Measurements from ENCODE around the gene CFAP61. TPM values are rescaled to one million over a fixed set of nuclear protein-coding genes. Genes with fewer than 3 reads are reported as not detected.

The CFAP61 gene
- total RNA-seq, 4 donors from 2014 or later = 0.38 TPM; not detected in 3

- no peaks in the 10 kb centered on the region for H3K9me3 ChIP-seq
- no peak overlapping the region for H3K4me3 ChIP-seq
- H3K27me3 ChIP-seq = no peaks in the 10 kb centered on the region
- 67 to 71% methylated on average over 4 of the region's 4 CpGs for WGBS, 2 donors
- no peak for DNase-seq
- H3K27ac ChIP-seq = no peak overlapping the region
- no peaks in the 10 kb centered on the region for H3K36me3 ChIP-seq
- H3K4me1 ChIP-seq = no peaks in the 10 kb centered on the region
- TF ChIP-seq, protein P1, sequence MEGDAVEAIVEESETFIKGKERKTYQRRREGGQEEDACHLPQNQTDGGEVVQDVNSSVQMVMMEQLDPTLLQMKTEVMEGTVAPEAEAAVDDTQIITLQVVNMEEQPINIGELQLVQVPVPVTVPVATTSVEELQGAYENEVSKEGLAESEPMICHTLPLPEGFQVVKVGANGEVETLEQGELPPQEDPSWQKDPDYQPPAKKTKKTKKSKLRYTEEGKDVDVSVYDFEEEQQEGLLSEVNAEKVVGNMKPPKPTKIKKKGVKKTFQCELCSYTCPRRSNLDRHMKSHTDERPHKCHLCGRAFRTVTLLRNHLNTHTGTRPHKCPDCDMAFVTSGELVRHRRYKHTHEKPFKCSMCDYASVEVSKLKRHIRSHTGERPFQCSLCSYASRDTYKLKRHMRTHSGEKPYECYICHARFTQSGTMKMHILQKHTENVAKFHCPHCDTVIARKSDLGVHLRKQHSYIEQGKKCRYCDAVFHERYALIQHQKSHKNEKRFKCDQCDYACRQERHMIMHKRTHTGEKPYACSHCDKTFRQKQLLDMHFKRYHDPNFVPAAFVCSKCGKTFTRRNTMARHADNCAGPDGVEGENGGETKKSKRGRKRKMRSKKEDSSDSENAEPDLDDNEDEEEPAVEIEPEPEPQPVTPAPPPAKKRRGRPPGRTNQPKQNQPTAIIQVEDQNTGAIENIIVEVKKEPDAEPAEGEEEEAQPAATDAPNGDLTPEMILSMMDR (IDR thresholded peaks at IDR 0.05) = no peak
- no peak for TF ChIP-seq POLR2A (IDR thresholded peaks at IDR 0.05)
- intact Hi-C loops (cut with DNase I) = no loop called here
Measured at GRCh38 chr20:20266552-20266951, 214.2 kb downstream of the CFAP61 start.

GRCh38 chr20:20267685-20268370 lies 215.5 kb downstream of the CFAP61 start:
- Histone ChIP-seq H3K27ac (peak overlapping the region in 1 of 4 donors; percentile 17), H3K9me3 (no peaks in the 10 kb centered on the region), H3K4me1 (no peaks in the 10 kb centered on the region), H3K36me3 (no peaks in the 10 kb centered on the region), H3K4me3 (no peak overlapping the region), H3K27me3 (no peaks in the 10 kb centered on the region)
- intact Hi-C loops (cut with DNase I) = no loop called here
- WGBS, 2 donors = 62 to 70% methylated on average over 13 of the region's 13 CpGs
- no peak for DNase-seq
- TF ChIP-seq, protein P1 (IDR thresholded peaks at IDR 0.05) = no peak
- no peak for TF ChIP-seq POLR2A (IDR thresholded peaks at IDR 0.05)

DNA sequence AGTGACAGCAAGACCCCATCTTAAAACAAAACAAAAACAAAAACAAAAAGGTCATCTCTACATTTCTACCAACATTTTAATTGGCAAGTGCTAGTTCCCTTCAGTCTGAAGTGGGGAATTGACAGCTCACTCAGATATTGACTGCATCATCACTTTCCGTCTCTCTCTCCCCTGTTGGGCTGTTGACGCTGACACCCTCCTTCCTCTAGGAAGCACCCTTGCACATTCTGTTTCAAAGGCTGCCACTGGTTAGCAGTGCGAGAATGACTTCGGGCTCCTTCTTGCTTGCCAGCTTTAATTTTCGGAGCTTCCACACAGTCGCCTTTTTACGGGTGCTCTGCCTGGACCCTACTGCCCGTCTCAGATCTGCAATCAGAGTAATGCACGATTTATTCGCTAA lies 218.9 kb downstream of the CFAP61 start:
- 82 to 85% methylated on average over 10 of the region's 10 CpGs for WGBS, 2 donors

GRCh38 chr20:20272686-20273085 lies 220.4 kb downstream of the CFAP61 start:
- H3K9me3 ChIP-seq = no peaks in the 10 kb centered on the region
- DNase-seq = no peak
- H3K4me1 ChIP-seq = no peaks in the 10 kb centered on the region
- peaks cover 0 to 12% (median 0%) of the 10 kb centered on the region in 4 donors for H3K27me3 ChIP-seq
- TF ChIP-seq, protein P1 (IDR thresholded peaks at IDR 0.05) = no peak
- TF ChIP-seq POLR2A (IDR thresholded peaks at IDR 0.05) = no peak
- H3K4me3 ChIP-seq = no peak overlapping the region
- intact Hi-C loops (cut with DNase I) = no loop called here
- no peaks in the 10 kb centered on the region for H3K36me3 ChIP-seq
- no peak overlapping the region for H3K27ac ChIP-seq
- 67 to 76% methylated on average over 4 of the region's 4 CpGs for WGBS, 2 donors

More for the DNA sequence above, 218.9 kb downstream of the CFAP61 start:
- intact Hi-C loops (cut with DNase I) = no loop called here
- Histone ChIP-seq H3K36me3 (no peaks in the 10 kb centered on the region), H3K4me3 (no peak overlapping the region), H3K4me1 (no peaks in the 10 kb centered on the region), H3K27me3 (peaks cover 0 to 2% (median 0%) of the 10 kb centered on the region in 4 donors), H3K9me3 (no peaks in the 10 kb centered on the region), H3K27ac (no peak overlapping the region)
- DNase-seq = no peak
- TF ChIP-seq POLR2A (IDR thresholded peaks at IDR 0.05) = no peak
- TF ChIP-seq, protein P1 (IDR thresholded peaks at IDR 0.05) = no peak

DNA sequence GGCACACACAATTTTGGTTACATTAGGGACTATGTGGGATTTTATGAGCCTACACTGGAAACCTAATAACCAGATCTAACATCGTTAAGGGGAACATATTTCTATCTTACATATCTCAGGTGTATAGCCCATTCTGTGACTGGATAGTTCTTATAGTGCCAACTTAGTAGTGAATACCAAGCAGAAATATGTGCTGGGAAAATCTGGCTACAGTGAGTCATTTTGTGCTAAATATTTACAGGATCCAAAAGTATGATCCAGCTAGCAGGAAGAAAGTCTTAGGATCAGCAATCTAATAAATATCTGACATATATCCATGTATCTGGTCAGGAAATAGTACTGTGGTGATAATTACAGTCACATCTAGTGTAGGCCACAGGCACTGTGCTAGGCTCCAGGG lies 221.0 kb downstream of the CFAP61 start:
- intact Hi-C loops (cut with DNase I) = no loop called here
- no peaks in the 10 kb centered on the region for H3K36me3 ChIP-seq

More for the DNA sequence above, 221.0 kb downstream of the CFAP61 start:
- H3K27ac ChIP-seq = no peak overlapping the region
- H3K27me3 ChIP-seq = peaks cover 0 to 18% (median 0%) of the 10 kb centered on the region in 4 donors
- no peaks in the 10 kb centered on the region for H3K9me3 ChIP-seq
- no peak overlapping the region for H3K4me3 ChIP-seq
- 50 to 100% methylated on average over 1 of the region's 1 CpG for WGBS, 2 donors
- H3K4me1 ChIP-seq = no peaks in the 10 kb centered on the region
- DNase-seq = no peak
- TF ChIP-seq POLR2A (IDR thresholded peaks at IDR 0.05) = no peak
- TF ChIP-seq, protein P1 (IDR thresholded peaks at IDR 0.05) = no peak
